SH-SY5Y (cell line): ENCODE measurements around the gene TOB1.

Experiments
- GATA2 ChIP-seq: IDR thresholded peaks from 2 replicates; pipeline ENCODE4 v1.6.1; 2011; ENCODE audit warnings: mild to moderate bottlenecking, low read depth, low read length
- GATA3 ChIP-seq: IDR thresholded peaks from 2 replicates; pipeline ENCODE4 v1.6.1; 2011; ENCODE audit warnings: low read depth, mild to moderate bottlenecking, low read length, moderate library complexity

DNA sequence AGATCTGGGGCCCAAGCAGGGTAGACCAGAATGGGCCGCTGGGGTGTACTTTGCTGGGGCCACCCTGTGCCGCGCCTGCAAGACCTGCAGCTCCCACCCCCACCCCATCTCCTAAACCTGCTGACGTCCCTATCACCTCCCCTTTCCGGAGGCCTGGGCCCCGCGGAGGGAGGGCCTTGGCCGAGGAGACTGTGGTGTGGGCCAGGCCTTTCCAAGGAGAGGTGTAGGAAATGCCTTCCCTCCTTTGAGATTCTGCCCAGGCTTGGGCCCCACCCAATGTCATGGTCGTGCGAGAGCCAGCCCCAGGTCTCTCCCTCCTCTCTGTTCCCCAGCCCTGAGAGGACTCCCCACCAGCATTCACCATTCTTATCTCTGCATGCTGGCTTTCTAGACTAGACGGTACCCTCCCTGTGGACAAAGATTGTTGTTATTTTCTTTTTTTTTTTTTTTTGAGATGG is 34.7 kb downstream of the TOB1 start:
- TF ChIP-seq GATA3 (no peak), GATA2 (no peak)
